Endothelial cell (in vitro differentiated cells): ENCODE results near the gene PLOD3. TPM values are rescaled to one million over a fixed set of nuclear protein-coding genes. Genes with fewer than 3 reads are reported as not detected.
A peak's percentile ranks its signal among the peaks of the same experiment; 100 is the strongest.

Source experiments
- DNase-seq: peaks from one replicate; pipeline ENCODE4 v3.0.0; 2021; ENCODE audit warnings: low spot score
- H3K27ac Mint-ChIP-seq: one replicate; pipeline ENCODE4 v1.8.0; 2021; ENCODE audit warnings: mixed read lengths, inconsistent platforms; ENCODE audit not compliant: unreplicated experiment
- H3K27me3 Mint-ChIP-seq: one replicate; pipeline ENCODE4 v1.8.0; 2021; ENCODE audit warnings: mild to moderate bottlenecking, moderate library complexity, mixed read lengths, inconsistent platforms; ENCODE audit not compliant: unreplicated experiment
- H3K36me3 Mint-ChIP-seq: one replicate; pipeline ENCODE4 v1.8.0; 2021; ENCODE audit warnings: mild to moderate bottlenecking, low read depth, mixed read lengths, inconsistent platforms; ENCODE audit not compliant: unreplicated experiment
- H3K4me1 Mint-ChIP-seq: one replicate; pipeline ENCODE4 v1.8.0; 2021; ENCODE audit warnings: mild to moderate bottlenecking, mixed read lengths, inconsistent platforms; ENCODE audit not compliant: unreplicated experiment
- H3K4me3 Mint-ChIP-seq: one replicate; pipeline ENCODE4 v1.8.0; 2021; ENCODE audit warnings: mild to moderate bottlenecking, mixed read lengths, inconsistent platforms; ENCODE audit not compliant: unreplicated experiment
- H3K9me3 Mint-ChIP-seq: one replicate; pipeline ENCODE4 v1.8.0; 2021; ENCODE audit warnings: mixed read lengths, inconsistent platforms; ENCODE audit not compliant: unreplicated experiment
- CTCF ChIP-seq: fragments of 200-600 bp; sonication (generic); IDR thresholded peaks from one replicate; pipeline ENCODE4 v1.5.0; 2021; ENCODE audit warnings: antibody characterized with exemption; ENCODE audit not compliant: unreplicated experiment
- microRNA-seq: library from miRNA; unstranded; fragments of <30 nt; microRNA quantifications from one replicate; pipeline ENCODE4, GENCODE V29; 2020; ENCODE audit not compliant: unreplicated experiment
- total RNA-seq: library from RNA; stranded (reverse); fragmentation: NEBNext Ultra II Directional; extraction: Animal tissue kit (Norgen Biotek cat#: 25700); gene quantifications from one replicate; pipeline ENCODE4 v1.2.1, GENCODE V29; 2021; ENCODE audit not compliant: unreplicated experiment

The PLOD3 gene
- total RNA-seq, 1 donor from 2014 or later, result 73.0 TPM

- Mint-ChIP-seq H3K27ac (no peak overlapping the region), H3K27me3 (peaks cover 14% of the 10 kb centered on the region), H3K4me1 (peaks cover 6% of the 10 kb centered on the region), H3K9me3 (no peaks in the 10 kb centered on the region), H3K4me3 (peak overlapping the region; percentile 14), H3K36me3 (peaks cover 14% of the 10 kb centered on the region)
- TF ChIP-seq CTCF, result no peak
- no peak for DNase-seq
These were observed 60.4 kb downstream of the PLOD3 start for GRCh38 chr7:101156866-101157589.

GRCh38 chr7:101156277-101156676, 61.1 kb downstream of the PLOD3 start:
- Mint-ChIP-seq H3K27me3 (peaks cover 12% of the 10 kb centered on the region), H3K4me3 (peak overlapping the region; percentile 53), H3K36me3 (peaks cover 14% of the 10 kb centered on the region), H3K27ac (no peak overlapping the region), H3K9me3 (no peaks in the 10 kb centered on the region), H3K4me1 (peaks cover 6% of the 10 kb centered on the region)
- no peak for TF ChIP-seq CTCF
- no peak for DNase-seq

Small RNA genes lying within 50 kb of the gene (microRNA-seq; reads per million reads assigned to microRNA genes)
- not detected for gene MIR4653

Other genes with a start within 250 kb of the PLOD3 start
- gene MUC12, start 248.0 kb downstream of the PLOD3 start, total RNA-seq, result 1.3 TPM
- not detected for gene MUC17, start 197.5 kb downstream of the PLOD3 start, total RNA-seq
- 5.3 TPM for gene TRIM56, start 132.1 kb downstream of the PLOD3 start, total RNA-seq
- 0.80 TPM for gene SERPINE1, start 90.5 kb downstream of the PLOD3 start, total RNA-seq
- gene AP1S1, start 63.1 kb downstream of the PLOD3 start, total RNA-seq, result 45.6 TPM
- gene VGF, start 52.0 kb downstream of the PLOD3 start, total RNA-seq, result 0.77 TPM
- not detected for gene NAT16, start 37.3 kb downstream of the PLOD3 start, total RNA-seq
- gene MOGAT3, start 16.5 kb downstream of the PLOD3 start, total RNA-seq, result not detected
- 71.5 TPM for gene ZNHIT1, start 584 bp upstream of the PLOD3 start, total RNA-seq
- 10.5 TPM for gene CLDN15, start 20.2 kb upstream of the PLOD3 start, total RNA-seq
- 150 TPM for gene FIS1, start 27.5 kb upstream of the PLOD3 start, total RNA-seq
- gene IFT22, start 104.2 kb upstream of the PLOD3 start, total RNA-seq, result 25.8 TPM
- 6.1 TPM for gene COL26A1, start 145.3 kb upstream of the PLOD3 start, total RNA-seq